M059J (cell line): ENCODE data around the gene KLRF1. TPM values are rescaled to one million over a fixed set of nuclear protein-coding genes. Genes with fewer than 3 reads are reported as not detected.
"Not testable (repeated sequence)": the region's sequence is repeated elsewhere in the genome, so short reads cannot be mapped to it uniquely, and the experiment has no call there.

Source experiments
- DNase-seq: peaks from one replicate; pipeline ENCODE4 v3.0.0-alpha.2; 2012; ENCODE audit warnings: low read depth
- total RNA-seq: library from RNA; depleted of rRNA; stranded (reverse); fragments of >200 nt; shearing (Covaris generic); gene quantifications from 2 replicates; pipeline ENCODE4 v1.2.3, GENCODE V29; 2014; rRNA removed

Gene KLRF1
- total RNA-seq, 1 experiment from 2014 or later: 0.69 TPM

DNA sequence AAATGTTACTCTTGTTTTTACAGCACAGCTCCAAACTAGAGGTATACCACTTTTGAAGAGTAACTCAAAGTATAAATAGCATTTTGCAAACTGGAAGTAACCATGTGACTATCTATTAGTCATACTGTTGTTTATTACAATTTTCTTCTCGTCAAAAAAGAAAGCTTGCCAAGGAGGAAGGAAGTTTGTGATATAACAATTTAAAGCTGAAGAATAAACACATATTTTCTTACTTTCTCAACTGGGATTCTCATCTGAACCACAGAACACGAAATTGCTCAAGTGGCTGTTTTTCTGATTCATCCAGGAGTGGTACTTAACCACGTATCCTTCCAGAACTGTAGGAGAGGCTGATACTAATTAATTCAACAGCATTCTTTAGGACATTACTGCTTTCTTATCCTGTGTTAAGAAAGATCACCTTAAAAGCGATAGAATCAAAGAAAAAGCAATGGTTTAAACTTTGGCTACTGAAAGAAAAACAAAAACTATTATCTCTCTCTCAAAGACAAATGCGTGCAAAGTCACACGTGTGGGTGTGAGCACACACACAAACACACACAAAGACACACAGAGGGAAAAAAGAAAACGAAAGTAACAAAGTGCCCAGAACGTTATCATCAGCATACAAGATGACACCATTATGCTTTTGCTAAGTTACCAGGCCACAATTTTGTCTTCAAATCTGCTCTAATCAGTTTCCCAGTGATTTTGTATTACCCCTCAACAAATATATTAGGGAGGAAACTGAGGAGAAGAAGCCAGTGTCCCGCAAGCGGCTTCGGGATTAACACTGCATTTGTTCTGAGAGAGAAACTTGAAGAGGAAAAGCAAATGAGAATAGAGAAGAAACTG, 42.3 kb downstream of the KLRF1 start, which contains the start of gene CLEC2B:
Gene CLEC2B, minus strand, starts transcription at position 48 of the 855 bp plus-strand sequence.
- peak; percentile 91 for DNase-seq

DNA sequence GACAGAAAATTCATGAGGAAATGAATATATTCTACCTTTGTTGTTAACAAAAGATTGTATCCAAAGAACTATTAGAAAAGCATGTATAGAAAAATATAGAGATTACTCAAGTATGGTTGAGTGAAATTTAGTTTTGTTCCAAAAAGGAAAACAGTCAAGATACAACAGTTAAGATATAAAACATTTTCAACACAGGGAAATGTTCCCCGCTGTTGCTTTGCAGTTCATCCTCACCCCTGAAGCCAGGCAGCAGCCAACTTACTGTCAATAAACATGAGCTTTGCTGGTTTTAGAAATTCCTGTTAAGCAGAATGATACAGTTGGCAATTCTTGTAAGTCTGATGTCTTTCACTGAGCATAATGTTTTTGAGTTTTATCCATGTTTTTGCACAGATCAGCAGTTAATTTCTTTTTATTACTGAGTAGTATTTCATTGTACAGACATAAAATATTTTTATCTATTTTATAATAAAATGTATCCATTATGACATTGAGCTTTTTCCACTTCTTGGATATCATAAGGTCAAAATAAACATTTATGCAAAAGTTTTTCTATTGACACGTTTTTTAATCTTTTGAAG, 43.1 kb downstream of the KLRF1 start:
- DNase-seq: peak; percentile 33

DNA sequence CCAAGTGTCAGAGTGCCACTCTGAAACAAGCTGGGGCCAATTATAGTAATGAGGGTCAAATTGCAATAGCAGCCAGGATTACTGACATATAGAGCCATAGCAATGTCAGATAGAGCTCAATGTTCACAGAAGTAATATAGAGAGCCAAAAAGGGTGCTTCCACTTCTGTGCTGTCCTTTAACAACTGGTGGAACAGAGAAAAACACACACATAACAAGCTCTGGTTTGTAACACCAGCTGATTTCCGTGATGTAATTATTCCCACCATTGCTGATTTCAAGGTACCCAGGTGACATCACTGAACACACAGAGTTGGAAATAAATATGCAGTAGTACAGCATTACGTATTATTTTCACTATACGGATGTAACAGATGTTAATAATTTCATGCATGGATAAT, 44.9 kb downstream of the KLRF1 start:
- DNase-seq: no peak

DNA sequence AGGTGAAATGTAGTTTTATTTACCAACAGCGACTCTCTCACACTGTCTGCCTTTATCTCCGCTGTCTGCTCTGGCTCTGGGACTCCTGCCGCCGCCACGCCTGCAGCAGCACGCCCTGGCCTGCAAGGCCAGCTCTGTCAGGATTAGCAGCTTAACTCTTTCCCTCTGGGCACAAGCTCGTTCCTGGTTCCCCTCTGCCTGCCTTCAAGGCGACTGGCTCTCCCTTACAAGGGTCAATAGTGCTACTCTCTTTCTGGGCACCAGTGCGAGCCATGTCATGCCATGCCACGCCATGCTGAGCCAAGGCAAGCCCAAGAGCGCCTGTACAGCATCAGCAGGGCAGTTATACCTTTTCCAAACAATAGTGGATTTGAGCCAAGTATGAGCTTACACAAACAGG, 45.5 kb downstream of the KLRF1 start:
- DNase-seq: no peak

DNA sequence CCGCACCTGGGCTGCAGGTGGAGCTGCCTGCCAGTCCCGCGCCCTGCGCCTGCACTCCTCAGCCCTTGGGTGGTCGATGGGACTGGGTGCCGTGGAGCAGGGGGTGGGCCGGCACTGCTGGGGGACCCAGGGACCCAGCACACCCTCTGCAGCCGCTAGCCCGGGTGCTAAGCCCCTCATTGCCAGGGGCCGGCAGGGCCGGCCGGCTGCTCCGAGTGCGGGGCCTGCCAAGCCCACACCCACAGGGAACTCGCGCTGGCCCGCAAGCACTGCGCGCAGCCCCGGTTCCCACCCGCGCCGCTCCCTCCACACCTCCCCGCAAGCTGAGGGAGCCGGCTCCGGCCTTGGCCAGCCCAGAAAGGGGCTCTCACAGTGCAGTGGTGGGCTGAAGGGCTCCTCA, 48.8 kb downstream of the KLRF1 start:
- not testable (repeated sequence) for DNase-seq

DNA sequence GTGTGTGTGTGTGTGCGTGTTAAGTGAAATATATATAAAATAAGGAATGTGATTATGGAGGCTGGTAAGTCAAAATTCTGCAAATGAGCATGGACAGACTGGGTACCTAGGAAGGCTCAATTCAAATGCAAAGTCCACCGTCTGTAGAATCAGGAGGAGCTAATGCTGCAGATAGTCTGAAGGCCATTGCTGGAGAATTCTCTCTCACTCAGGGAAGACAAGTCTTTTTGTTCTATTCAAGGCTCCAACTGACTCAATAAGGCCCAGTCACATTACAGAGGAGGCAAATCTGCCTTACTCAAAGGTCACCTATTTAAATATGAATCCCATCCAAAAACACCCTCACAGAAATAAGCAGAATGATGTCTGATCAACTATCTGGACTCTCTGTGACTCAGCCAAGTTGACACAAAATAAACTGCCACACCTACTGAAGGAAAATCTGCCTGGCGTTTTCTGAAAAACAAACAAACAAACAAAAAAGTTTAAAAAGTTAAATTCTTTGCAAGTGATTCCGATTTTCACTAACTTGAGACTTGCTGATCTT, 53.3 kb downstream of the KLRF1 start:
- no peak for DNase-seq

DNA sequence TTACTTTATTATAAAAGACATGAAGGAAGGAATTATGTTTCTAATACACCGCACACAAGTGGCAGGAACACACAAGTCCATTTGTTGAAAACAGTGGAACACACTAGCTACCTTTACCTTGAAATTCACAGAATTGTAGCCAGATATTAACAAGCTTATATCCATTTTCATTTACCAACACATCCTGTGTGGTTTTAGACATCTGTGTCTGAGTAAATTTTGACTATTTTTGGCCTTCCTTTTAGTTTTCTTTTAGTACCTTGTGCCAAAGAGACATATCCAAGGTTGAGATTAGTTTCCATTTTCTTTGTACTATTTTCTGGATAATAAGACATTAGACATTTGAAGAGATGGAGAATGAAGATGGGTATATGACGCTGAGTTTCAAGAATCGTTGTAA, 54.0 kb downstream of the KLRF1 start, which contains the start of gene KLRF2:
Gene KLRF2, plus strand, starts transcription at position 244 of the 400 bp plus-strand sequence. Its CDS starts 107 bp downstream, at position 351.
- no peak for DNase-seq

DNA sequence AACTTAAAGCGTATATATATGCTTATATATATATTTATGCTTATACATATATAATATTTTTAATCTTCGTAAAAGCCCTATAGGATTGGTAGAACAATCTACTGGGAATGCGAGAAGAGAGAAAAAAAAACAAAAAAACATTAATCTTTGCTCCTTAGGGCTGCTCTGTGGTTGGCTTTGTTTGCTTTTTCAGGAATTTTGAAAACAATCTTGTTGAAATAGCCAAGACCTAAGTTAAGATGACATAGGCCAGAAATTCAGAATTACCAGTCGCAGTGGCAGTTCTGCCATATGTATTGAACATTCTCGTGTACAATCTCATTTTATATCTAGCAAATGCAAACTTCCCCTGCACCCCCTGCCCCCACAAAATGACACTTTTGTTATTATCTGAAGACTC, 54.7 kb downstream of the KLRF1 start:
- DNase-seq: no peak

DNA sequence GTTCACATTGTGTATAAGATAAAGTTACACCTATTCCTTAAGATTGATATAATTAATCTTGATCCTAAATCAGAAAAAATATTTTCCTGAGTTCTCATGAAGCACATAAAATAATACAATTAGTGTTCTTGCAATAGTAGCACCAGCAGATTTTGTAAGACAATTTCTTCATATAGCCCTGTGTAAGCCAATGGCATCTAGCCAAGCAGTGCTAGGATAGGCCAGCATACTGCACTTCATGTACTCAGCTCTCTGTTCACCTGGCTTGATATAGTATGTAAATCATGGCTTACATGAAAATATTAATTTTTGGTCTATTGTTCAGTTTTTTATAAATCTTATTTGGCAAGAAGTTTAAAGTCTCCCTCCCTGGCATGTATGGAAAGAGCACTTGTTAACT, 55.9 kb downstream of the KLRF1 start:
- no peak for DNase-seq

DNA sequence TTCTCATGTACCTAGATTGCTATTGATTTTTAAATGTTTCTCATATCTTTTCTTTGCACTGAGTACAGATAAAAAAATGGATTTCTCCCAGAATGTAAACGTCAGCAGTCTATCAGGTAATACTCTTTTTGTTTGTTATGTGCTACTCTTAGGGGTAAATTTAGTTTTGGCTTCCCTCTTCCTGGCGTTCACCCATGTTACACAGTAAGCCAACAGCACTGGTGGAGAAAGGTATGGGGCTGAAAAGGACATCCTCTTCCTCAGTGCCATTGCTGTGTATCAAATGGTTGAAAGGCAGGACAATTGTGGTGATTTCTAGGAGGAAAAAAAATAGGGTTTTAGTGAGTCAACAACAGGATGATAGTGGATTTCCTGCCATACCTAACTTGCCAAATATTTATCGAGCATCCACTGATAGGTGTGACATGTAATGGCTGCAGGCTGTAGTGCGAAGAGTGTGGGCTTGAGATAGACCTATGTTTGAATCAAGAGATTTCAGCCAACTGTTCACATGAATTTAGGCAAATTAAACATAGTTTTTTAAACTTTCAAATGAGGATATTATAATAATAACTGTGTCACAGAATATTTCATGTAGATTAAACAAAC, 61.5 kb downstream of the KLRF1 start:
- DNase-seq: no peak

Other genes with a start within 250 kb of the KLRF1 start
- not detected in 2 replicates for gene KLRB1, start 219.6 kb upstream of the KLRF1 start, total RNA-seq
- gene CLEC2D, start 157.8 kb upstream of the KLRF1 start, total RNA-seq: 0.07 and 3.5 TPM in 2 replicates
- not detected in 2 replicates for gene CLECL1, start 94.4 kb upstream of the KLRF1 start, total RNA-seq
- 1.2 TPM in 2 replicates for gene CD69, start 66.6 kb upstream of the KLRF1 start, total RNA-seq
- 34.4 and 45.5 TPM in 2 replicates for gene CLEC2B, start 41.9 kb downstream of the KLRF1 start, total RNA-seq
- gene KLRF2, start 54.0 kb downstream of the KLRF1 start, total RNA-seq: not detected in 2 replicates
- not detected in 2 replicates for gene CLEC2A, start 104.9 kb downstream of the KLRF1 start, total RNA-seq
- gene CLEC12A, start 143.9 kb downstream of the KLRF1 start, total RNA-seq: not detected in 2 replicates
- gene CLEC1B, start 171.6 kb downstream of the KLRF1 start, total RNA-seq: not detected in 2 replicates
- gene CLEC12B, start 183.1 kb downstream of the KLRF1 start, total RNA-seq: 0.12 and 0.15 TPM in 2 replicates
- gene CLEC9A, start 203.2 kb downstream of the KLRF1 start, total RNA-seq: 0.07 TPM in 1 of 2 replicates, not detected in the other